Brain microvascular endothelial cell (primary cell): ENCODE data around the gene KCNQ1.

Source experiments
- DNase-seq: peaks from one replicate; pipeline ENCODE4 v3.0.0-alpha.2; 2020
- H3K27ac ChIP-seq: fragments of 250-450 bp; sonication (Bioruptor Pico); 2 replicates; pipeline ENCODE4 v1.5.1; 2020; ENCODE audit warnings: mild to moderate bottlenecking, moderate library complexity
- H3K27me3 ChIP-seq: fragments of 250-450 bp; sonication (Bioruptor Pico); replicated peaks from 2 replicates; pipeline ENCODE4 v1.5.1; 2020; ENCODE audit warnings: mild to moderate bottlenecking
- H3K36me3 ChIP-seq: fragments of 250-450 bp; sonication (Bioruptor Pico); replicated peaks from 2 replicates; pipeline ENCODE4 v1.5.1; 2020; ENCODE audit warnings: mild to moderate bottlenecking
- H3K4me3 ChIP-seq: 2 replicates; pipeline ENCODE4 v1.5.1; 2011; ENCODE audit warnings: low read depth, mild to moderate bottlenecking, control low read depth, low read length, moderate library complexity
- CTCF ChIP-seq: IDR thresholded peaks from 2 replicates; pipeline ENCODE4 v1.5.1; 2011; ENCODE audit warnings: low read depth, mild to moderate bottlenecking, moderate library complexity, low read length, control low read depth, inconsistent platforms; ENCODE audit errors: missing control alignments
- in situ Hi-C: cut with HindIII; loops from 2 replicates; pipeline ENCODE4 v1.10.0; 2017; ENCODE audit warnings: low sequenced_read_pairs, low pct_ligation_motif_present

KCNQ1 gene

GRCh38 chr11:2728128-2728662 lies 283.4 kb downstream of the KCNQ1 start:
- H3K27ac ChIP-seq: no peak overlapping the region
- H3K27me3 ChIP-seq: peaks cover 11% of the 10 kb centered on the region
- no peak overlapping the region for H3K4me3 ChIP-seq
- H3K36me3 ChIP-seq: no peaks in the 10 kb centered on the region
- in situ Hi-C loops: no loop called here
- no peak for TF ChIP-seq CTCF
- no peak for DNase-seq

GRCh38 chr11:2728663-2729332 lies 284.0 kb downstream of the KCNQ1 start:
- no peak for DNase-seq
- TF ChIP-seq CTCF: no peak
- in situ Hi-C loops: no loop called here
- Histone ChIP-seq H3K4me3 (no peak overlapping the region), H3K36me3 (no peaks in the 10 kb centered on the region), H3K27ac (no peak overlapping the region), H3K27me3 (peaks cover 11% of the 10 kb centered on the region)

- DNase-seq: no peak
These were observed 285.0 kb downstream of the KCNQ1 start for GRCh38 chr11:2729841-2730240.

GRCh38 chr11:2730272-2731129 lies 285.7 kb downstream of the KCNQ1 start:
- TF ChIP-seq CTCF: no peak
- no peak for DNase-seq
- H3K27me3 ChIP-seq: peaks cover 7% of the 10 kb centered on the region
- no peaks in the 10 kb centered on the region for H3K36me3 ChIP-seq
- H3K27ac ChIP-seq: no peak overlapping the region
- no peak overlapping the region for H3K4me3 ChIP-seq
- in situ Hi-C loops: no loop called here

More at GRCh38 chr11:2729841-2730240, 285.0 kb downstream of the KCNQ1 start:
- Histone ChIP-seq H3K27ac (no peak overlapping the region), H3K27me3 (peaks cover 11% of the 10 kb centered on the region), H3K4me3 (no peak overlapping the region), H3K36me3 (no peaks in the 10 kb centered on the region)
- no peak for TF ChIP-seq CTCF
- in situ Hi-C loops: no loop called here

GRCh38 chr11:2731130-2732125 lies 286.6 kb downstream of the KCNQ1 start:
- DNase-seq: no peak
- in situ Hi-C loops: no loop called here
- H3K27ac ChIP-seq: no peak overlapping the region
- TF ChIP-seq CTCF: no peak
- peaks cover 7% of the 10 kb centered on the region for H3K27me3 ChIP-seq
- H3K36me3 ChIP-seq: no peaks in the 10 kb centered on the region
- H3K4me3 ChIP-seq: no peak overlapping the region
